Lung microvascular endothelial cell (primary cell): ENCODE data around the gene TP53I13. TPM values are rescaled to one million over a fixed set of nuclear protein-coding genes. Genes with fewer than 3 reads are reported as not detected.

Experiments
- DNase-seq, 2 donors: peaks; one replicate each; pipeline versions ENCODE4 v3.0.0 to v3.0.0-alpha.2; 2010; ENCODE audit warnings: low read depth in 2 of 2
- total RNA-seq: library from RNA; depleted of rRNA; stranded (reverse); fragments of >200 nt; gene quantifications from 2 replicates; pipeline ENCODE4 v1.2.1, GENCODE V29; 2014

TP53I13 gene
- total RNA-seq, 1 donor from 2014 or later, result 29.2 TPM

DNA sequence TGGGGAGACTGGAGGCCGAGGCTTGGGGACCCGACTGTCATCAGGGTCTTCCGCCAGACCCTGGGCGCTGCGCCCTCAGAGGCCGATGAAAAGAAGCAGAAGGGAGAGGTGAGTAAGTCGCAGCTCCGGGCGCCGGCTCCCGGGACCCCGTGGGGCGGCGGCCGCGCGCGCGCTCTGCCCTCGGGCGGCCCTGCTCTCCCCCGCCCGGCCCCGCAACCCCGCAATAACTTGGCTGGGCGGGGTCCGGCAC lies 1.3 kb upstream of the TP53I13 start:
- DNase-seq, result no peak

DNA sequence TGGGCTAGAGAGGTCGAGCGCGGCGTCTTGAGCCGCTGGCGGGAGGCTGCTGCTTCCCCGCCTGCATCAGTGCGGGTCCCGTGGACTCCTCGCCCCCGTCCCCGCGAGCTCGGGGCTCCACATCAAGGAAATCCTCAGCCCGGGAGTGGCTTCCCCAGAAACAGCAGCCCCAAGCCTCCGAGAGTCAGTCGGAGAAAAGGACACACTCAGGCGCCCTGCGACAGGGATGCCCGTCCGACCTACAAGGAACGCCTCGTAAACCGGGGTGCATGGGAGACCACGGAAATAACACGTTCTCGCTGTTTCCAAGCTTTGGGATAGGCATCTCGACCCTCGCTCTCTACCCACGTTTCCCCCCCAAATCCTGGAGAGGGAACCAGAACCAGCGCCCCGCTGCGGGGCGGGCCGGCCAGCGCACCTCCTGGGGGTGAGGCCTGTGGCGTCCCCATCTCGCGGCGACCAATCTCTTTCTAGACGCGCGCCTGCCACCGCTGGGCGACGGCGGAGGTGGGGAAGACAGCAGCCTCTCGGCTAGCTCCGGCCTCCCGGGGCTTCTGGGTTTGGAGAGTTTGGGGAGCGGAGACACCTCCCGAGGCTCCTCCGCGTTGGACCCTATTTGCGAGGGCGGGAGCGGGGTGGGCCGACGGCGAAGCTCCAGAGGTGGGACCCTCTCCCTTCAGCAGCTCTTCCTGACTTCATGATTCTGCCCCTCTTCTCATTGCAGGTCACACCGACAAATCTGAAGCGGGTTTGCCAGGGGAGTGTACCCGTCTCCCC lies 759 bp upstream of the TP53I13 start:
- DNase-seq, result peak; percentile 38 to 45

DNA sequence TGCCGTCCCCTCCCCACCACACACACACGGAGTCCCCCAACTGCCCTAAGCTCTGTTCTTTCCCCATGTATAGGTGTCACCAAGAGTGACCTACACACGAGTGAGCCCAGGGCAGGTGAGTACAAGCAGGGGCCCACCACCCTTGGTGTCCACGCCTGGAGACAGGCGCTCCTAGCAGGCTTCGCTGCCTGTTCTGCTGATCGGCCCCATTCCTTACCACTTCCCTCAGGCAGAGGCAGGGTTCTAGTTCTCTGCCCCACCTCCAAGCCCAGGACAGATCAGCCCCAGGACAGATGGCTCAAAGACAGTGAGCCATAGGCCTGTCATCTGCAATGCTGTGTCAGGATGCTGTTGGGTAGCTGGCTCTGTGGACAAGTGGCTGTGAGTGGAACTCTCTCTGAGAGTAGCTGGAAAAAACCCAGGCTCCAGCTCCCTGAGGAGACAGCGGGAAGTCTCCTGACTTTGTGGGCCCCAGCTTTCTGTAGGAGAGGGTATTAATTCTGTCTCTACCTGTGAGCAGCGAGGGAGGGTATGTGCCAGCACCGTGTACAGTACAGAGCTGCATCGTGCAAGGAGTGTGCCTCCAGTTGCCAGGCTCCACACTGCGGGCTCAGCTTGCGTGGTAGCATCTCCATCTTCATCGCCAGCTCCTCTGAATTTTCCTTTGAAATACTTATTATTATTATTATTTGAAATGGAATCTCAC lies 897 bp downstream of the TP53I13 start:
- DNase-seq, result no peak

DNA sequence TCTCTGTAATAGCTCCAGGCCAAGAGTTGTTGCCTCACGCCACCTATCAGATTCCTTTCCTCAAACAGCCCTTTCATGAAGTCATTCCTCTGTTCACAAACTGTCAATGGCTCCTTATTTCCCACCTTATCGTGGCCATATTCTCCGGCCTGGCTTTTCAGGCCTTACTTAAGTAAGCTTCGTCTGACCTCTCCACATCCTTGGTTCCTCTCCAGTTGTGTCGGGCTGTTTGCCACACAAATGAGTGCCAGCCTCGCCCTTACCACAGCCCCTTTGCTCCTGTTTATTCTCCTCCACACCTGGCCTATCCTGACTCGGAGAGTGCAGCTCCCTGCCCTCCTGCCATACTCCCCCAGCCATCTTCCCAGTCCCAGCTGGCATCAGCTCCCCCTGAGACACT lies 2.0 kb downstream of the TP53I13 start:
- no peak for DNase-seq

DNA sequence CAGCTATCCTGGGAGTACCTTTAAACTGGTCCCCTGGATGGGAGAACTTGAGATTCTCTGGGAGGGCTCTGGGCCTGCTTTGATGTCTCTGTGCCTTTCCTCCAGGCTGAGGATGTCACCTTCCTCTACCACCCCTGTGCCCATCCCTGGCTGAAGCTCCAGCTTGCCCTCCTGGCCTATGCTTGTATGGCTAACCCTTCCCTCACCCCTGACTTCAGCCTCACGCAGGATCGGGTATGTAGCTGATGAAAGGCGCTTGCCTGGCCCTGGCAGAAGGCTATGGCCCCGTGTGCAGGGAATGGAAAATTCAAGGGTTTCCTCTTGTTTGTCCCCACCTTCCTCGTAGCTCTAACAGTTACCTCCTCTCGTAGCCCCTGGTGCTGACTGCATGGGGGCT lies 3.0 kb downstream of the TP53I13 start:
- DNase-seq, result no peak

GRCh38 chr17:29571883-29572681 lies 3.6 kb downstream of the TP53I13 start:
- DNase-seq, result no peak

DNA sequence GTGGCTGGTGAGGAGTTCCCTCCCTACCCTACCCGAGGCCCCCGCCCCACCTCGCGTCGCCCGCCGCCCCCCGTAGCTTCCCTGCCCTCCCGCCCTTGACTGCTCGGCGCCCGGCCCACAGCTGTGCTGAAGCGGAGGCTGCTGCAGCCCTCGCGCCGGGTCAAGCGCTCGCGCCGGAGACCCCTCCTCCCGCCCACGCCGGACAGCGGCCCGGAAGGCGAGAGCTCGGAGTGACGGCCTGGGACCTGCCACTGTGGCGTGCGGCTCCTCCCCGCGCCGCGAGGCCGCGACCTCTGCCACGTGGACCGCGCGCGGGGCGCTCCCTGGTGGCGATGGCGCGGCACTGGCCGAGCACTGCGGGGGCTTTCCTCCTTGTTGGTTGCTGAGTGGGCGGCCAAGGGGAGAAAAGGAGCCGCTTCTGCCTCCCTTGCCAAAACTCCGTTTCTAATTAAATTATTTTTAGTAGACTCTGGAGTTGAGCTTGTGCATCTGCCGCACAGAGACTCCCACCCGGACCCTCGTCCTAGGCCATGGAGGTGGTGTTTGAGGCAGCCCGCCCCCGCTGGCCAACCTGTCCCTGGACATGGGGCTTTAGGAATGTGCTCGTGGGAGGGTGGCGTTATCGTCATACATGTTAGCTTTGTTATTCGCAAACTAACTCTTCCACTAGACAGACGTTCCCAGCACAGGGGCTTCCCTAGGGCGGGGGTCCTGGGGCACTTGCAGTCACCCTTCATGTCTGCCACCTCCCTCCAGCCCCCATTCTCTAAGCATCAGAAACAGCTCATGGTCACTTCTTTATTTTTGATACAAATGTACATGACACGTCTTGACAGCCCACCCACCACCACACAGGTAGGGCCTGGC lies 4.4 kb downstream of the TP53I13 start:
- DNase-seq, result peak; percentile 63 to 76

DNA sequence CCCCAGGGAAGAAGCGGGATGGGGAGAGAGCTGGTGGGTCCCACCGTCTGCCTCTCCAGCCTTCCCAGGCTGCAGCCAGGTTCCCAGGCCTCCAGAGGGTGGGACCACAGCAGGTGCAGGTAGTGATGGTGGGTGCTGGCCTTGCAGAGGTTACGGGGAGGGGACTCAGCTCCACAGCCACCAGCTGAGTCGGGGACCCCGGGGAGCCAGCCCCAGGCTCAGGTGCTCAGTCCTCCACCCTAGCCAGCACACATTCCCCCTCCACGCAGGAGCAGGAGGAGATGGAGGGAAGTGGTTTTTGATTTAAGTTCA lies 5.0 kb downstream of the TP53I13 start:
- DNase-seq, result no peak

- no peak for DNase-seq
Measured at GRCh38 chr17:29573871-29574731, 5.6 kb downstream of the TP53I13 start.

DNA sequence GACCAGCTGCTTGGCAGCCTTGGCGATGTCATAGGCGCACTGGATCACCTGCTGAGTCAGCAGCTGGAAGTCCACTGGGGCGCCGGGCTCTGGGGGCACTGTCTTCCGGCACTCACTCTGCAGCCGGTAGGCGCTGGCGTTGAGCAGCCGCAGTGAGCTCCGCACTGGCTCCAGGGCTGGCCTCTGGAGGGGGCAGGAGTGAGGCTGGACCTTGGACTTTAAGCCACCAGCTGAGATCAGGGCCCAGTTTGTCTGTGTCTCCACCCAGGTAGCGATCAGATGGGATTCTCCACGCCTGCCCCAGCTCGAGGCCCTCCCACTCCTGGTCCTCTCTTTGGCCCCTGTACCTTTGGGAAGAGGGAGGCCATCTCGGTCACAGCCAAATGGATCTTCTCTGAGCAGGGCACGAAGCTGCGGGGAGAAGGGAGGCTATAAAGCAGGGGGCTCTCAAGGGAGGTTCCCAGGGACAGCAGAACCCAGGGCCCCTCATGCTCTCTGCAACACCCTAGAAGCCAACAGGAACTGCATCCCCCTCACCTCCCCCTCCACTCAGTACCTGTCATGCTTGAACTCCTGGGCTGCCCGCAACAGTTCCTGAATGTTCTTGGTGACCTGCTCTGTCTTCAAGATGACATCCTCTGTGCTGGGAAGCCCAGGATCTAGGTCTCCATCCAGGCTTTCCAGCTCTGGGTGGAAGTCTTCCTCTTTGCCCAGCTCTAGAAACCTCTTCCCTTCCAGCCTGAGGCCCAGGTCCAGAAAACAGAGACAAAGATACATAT lies 6.4 kb downstream of the TP53I13 start:
- no peak for DNase-seq

DNA sequence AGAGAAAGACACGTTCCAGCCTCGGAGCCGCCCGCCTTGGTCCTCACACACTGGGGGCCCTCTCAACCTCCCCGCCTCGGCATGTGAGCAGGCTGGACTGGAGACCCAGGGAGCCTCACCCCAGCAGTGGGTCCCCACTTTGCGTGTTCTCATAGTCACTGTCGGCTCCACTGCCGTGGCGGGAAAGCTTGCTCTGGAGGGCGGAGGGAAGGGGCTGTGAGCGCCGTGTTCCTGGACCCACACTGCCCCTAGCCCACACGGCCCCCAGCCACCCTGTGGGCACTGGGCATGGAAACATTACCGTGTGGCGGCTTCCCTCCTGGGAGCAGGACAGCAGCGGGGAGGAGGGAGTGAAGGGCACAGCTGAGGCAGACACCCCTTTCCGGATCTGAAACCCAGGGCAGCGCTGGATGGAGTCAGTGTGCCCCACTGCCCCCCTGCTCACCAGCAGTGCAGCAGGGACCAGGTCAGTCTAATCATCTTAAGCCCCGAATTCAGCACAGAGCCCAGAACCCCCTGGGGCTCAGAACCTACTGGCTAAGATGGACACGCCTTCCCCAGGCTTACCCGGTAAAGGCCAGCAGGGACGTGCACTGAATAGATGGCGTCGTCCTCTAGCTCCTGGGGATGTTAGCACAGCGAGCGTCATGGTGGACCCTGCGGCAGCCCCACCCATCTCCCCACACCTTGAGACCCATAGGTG lies 7.2 kb downstream of the TP53I13 start:
- no peak for DNase-seq

- no peak for DNase-seq
Measured at GRCh38 chr17:29576214-29577000, 7.9 kb downstream of the TP53I13 start.

DNA sequence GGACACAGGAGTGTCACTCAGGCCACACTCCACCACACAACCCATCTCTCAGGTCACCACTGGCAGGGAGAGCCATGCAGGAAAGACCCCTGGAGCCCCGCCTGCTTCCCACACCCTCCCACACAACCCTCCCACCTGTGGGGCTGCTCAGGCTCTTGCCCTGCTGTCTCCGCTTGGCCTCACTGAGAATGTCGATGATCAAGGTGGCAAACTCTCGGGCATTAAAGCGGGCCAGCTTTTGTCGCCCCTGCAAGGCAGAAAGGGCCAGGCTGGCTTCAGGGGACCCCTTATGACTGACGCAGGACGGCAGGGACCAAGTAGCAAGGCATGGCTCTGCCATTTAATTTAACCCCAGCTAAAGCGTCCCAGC lies 8.5 kb downstream of the TP53I13 start:
- no peak for DNase-seq

- DNase-seq, result peak in 1 of 2 donors; percentile 70
Measured at GRCh38 chr17:29577385-29578211, 9.1 kb downstream of the TP53I13 start.

- DNase-seq, result no peak
Measured at GRCh38 chr17:29578626-29579485, 10.4 kb downstream of the TP53I13 start.

- peak; percentile 90 to 92 for DNase-seq
Measured at GRCh38 chr17:29579866-29580771, 11.6 kb downstream of the TP53I13 start.
